Cardiac fibroblast (primary cell): ENCODE measurements around the gene TBX15.

Experiments used
- DNase-seq, 2 donors: peaks; one replicate each; pipeline versions ENCODE4 v3.0.0 to v3.0.0-alpha.2; 2010; ENCODE audit warnings: low read depth in 2 of 2
- H3K4me3 ChIP-seq, 2 donors: replicated peaks in 1 of 2; 1 replicate in 1 of 2; 2 replicates in 1 of 2; pipeline ENCODE4 v1.5.1; 2011; ENCODE audit warnings: low read depth in 2 of 2, low read length in 2 of 2, mild to moderate bottlenecking in 2 of 2, moderate library complexity in 1 of 2
- CTCF ChIP-seq: IDR thresholded peaks from one replicate; pipeline ENCODE4 v1.5.1; 2011; ENCODE audit warnings: low read depth, mild to moderate bottlenecking, low read length, inconsistent platforms

Gene TBX15

GRCh38 chr1:118861216-118861615 lies 126.9 kb downstream of the TBX15 start:
- no peak for DNase-seq
- no peak overlapping the region for H3K4me3 ChIP-seq
- TF ChIP-seq CTCF: no peak

DNA sequence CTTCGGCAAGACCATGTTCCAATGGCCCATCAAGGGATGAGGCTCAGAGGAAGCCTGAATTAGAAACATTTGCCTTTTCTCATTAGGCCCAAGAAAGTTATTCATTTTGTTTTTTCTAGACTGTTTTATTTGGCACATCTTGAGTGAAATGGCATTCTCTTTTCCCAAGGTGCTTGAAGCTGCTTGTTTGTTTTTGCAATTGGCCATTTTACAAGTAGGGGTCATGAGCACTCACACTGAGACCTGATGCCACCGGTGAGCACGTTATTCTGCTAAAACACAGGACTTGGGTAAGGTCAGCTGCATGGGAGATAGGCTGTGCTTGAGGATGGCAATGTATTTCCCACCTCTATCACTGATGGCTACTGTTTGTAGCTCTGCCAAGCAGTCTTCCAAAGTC lies 128.1 kb downstream of the TBX15 start:
- no peak for DNase-seq
- H3K4me3 ChIP-seq: no peak overlapping the region
- TF ChIP-seq CTCF: no peak

- TF ChIP-seq CTCF: no peak
- no peak for DNase-seq
These were observed 141.7 kb downstream of the TBX15 start for GRCh38 chr1:118846443-118846842.

DNA sequence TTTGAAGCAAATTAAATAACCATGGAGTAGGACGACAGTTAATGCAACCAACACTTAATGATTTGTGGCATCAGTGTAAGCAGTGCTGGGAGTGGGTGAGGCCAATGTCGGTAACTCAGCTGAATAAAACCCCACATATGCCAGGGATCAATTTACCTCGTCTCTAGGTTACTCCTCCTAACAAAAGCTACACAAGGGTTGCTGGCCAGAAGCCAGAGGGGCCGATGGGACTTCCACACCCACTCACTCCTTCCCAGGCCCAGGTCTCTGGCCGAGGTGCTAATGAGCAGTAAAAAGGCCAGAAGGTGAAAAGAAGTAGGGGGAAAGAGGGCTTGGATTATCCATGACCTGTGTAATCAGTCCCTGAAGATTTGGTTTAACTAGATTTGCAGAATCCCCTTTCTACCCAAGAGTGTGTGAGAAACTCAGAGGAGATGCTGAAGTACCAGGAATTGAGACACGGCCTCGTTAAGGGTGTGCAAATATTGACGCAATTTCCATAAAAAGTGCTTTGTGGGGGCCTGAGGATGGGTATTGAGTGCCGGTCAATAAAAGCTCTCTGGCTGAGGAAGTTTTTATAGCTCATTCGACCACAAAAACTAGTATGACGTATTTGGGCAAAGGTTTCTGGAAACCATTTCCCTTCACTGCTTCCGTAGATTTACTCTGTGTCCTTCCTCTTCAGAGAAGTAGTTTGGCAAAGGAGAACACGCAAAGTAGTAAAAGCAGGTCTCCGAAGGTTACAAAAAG lies 145.5 kb downstream of the TBX15 start:
- no peak for TF ChIP-seq CTCF
- no peak overlapping the region for H3K4me3 ChIP-seq
- DNase-seq: no peak

More at GRCh38 chr1:118846443-118846842, 141.7 kb downstream of the TBX15 start:
- H3K4me3 ChIP-seq: no peak overlapping the region

DNA sequence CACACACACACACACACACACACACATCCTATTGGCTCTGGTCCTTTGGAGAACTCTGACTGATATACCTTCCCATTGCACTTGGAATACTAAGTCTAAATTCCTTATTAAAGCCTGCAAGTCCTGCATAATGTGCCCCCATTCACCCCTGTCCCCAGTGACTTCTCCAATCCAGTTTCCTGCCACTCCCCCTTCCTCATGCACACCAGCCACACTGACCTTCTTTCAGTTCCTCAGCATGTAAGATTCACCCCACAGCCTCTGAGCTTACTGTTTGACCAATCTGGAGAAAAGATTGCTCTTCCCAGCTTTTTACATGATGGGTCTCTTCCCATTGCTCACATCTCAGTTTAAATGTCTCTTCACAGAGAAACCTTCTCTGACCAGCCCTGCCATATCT lies 146.6 kb downstream of the TBX15 start:
- DNase-seq: no peak
- H3K4me3 ChIP-seq: no peak overlapping the region
- TF ChIP-seq CTCF: no peak
